ENCODE data around the gene JPT2. TPM values are rescaled to one million over a fixed set of nuclear protein-coding genes. Genes with fewer than 3 reads are reported as not detected.

Gene JPT2
- total RNA-seq, 6 experiments from 2014 or later, result 71.7 to 92.9 (median 80.8) TPM

DNA sequence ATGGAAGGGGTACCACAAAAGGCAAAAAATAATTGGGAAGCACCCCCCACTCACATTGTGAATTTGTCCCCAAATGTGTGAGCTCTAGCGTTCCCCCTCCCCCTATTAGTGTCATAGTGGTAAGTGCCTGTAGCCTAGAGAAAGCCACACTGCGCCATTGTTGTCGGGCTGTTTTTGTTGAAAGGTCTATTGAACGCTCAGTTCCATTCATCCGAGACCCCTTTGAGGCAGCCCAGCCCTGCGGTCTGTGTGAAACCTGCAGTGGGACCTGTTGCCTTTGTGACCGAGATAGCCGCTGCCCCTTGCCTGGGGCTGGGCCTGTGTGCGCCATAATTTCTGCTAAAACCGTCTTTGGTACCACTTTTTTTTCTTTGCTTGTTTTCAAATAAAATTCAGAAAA, 3.0 kb downstream of the JPT2 start:
- Mint-ChIP-seq H3K4me1 (ENCODE audit: low read depth) (peaks cover 12% of the 10 kb centered on the region), H3K4me3 (no peak overlapping the region), H3K27ac (no peak overlapping the region), H3K27me3 (ENCODE audit: insufficient read depth) (no peaks in the 10 kb centered on the region; the same call in 1 of the 2 replicates), H3K36me3 (ENCODE audit: low read depth) (peaks cover 7% of the 10 kb centered on the region; the same call in 1 of the 2 replicates), H3K9me3 (no peaks in the 10 kb centered on the region)
- DNase-seq, result no peak
- TF ChIP-seq, protein P1, sequence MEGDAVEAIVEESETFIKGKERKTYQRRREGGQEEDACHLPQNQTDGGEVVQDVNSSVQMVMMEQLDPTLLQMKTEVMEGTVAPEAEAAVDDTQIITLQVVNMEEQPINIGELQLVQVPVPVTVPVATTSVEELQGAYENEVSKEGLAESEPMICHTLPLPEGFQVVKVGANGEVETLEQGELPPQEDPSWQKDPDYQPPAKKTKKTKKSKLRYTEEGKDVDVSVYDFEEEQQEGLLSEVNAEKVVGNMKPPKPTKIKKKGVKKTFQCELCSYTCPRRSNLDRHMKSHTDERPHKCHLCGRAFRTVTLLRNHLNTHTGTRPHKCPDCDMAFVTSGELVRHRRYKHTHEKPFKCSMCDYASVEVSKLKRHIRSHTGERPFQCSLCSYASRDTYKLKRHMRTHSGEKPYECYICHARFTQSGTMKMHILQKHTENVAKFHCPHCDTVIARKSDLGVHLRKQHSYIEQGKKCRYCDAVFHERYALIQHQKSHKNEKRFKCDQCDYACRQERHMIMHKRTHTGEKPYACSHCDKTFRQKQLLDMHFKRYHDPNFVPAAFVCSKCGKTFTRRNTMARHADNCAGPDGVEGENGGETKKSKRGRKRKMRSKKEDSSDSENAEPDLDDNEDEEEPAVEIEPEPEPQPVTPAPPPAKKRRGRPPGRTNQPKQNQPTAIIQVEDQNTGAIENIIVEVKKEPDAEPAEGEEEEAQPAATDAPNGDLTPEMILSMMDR (IDR thresholded peaks at IDR 0.05), result no peak

DNA sequence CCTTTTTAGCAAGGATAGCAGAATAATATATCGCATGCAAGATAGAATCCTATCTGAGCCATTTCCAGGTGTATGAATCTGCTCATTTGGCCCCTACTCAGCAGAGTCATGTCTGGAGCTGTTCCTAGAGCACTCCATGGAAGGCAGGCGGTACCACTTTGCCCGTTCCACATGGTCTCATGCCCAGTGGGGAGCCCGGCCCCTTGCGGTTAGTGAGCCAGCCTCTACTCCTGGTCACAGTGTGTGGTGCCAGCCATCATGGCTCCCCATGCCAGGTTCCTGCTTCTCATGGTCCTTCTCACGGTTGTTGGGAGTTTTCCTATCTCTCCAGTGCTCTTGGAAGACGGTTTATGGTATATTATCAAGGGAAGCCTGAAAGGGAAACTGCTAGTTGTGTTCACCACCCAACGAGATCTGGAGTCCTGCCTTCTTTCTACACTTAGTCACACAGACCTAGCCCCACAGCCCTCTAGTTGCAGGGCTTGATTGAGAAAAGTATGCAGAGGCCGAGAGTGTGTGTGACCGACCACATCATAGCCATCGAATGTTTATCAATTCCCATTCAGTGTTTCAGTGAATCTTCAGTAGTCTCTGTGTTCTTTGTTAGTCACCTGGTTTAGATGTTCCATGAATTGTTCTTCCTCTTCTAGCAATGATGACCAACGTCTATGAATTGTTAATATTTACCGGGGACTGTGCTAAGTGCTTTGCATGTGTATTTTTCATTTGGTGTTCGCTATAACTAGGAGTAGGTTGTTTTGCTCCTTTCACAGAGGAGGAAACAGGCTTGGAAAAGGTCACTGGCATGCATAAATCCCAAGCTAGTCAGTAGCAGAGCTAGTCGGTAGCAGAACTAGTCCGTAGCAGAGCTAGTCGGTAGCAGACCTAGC, 9.6 kb downstream of the JPT2 start:
- TF ChIP-seq, protein P1 (IDR thresholded peaks at IDR 0.05), result no peak
- H3K4me1 Mint-ChIP-seq (ENCODE audit: low read depth), result peaks cover 37% of the 10 kb centered on the region
- no peaks in the 10 kb centered on the region for H3K9me3 Mint-ChIP-seq
- DNase-seq, result no peak
- no peaks in the 10 kb centered on the region; the same call in 1 of the 2 replicates for H3K27me3 Mint-ChIP-seq (ENCODE audit: insufficient read depth)
- H3K4me3 Mint-ChIP-seq, result no peak overlapping the region
- no peak overlapping the region for H3K27ac Mint-ChIP-seq
- H3K36me3 Mint-ChIP-seq (ENCODE audit: low read depth), result peaks cover 31% of the 10 kb centered on the region

DNA sequence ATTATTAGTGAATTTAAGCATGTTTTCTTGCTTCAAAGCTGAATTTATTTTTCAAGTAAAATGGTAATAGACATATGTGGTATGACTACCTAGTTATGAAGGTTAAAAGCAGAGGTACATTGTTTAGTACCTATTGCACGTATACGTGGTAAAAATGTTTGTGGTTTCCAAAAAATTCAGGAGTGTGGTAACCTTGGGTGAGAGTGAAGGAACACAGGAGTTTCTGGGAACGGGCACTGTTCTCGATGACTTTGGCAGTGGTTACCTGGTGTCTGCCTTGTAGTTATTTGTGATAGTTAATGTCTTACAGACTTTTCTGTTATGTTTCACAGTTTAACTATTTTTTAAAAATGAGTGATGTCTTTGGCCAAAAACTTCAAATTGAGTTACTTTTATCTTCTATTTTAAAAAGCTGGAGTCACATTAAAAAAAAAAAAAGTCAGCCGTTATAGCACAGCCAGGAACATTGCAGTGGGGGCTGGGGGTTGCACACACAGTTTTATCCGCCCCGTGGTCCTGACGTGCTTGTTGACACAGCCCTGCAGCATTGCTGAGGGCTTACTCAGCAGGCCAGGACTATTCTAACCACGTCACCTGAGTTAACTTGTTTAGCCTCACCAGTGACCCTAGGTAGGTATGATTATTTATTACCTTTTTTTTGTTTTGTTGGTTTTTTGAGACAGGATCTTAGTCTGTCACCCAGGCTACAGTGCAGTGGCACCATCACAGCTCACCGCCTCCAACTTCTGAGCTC, 10.9 kb downstream of the JPT2 start:
- H3K9me3 Mint-ChIP-seq, result no peaks in the 10 kb centered on the region
- peaks cover 36% of the 10 kb centered on the region for H3K36me3 Mint-ChIP-seq (ENCODE audit: low read depth)
- H3K4me1 Mint-ChIP-seq (ENCODE audit: low read depth), result peaks cover 38% of the 10 kb centered on the region
- no peak overlapping the region for H3K4me3 Mint-ChIP-seq
- H3K27ac Mint-ChIP-seq, result no peak overlapping the region; the same call in 1 of the 2 replicates
- H3K27me3 Mint-ChIP-seq (ENCODE audit: insufficient read depth), result no peaks in the 10 kb centered on the region; the same call in none of the 2 replicates
- TF ChIP-seq, protein P1 (IDR thresholded peaks at IDR 0.05), result no peak
- no peak for DNase-seq

DNA sequence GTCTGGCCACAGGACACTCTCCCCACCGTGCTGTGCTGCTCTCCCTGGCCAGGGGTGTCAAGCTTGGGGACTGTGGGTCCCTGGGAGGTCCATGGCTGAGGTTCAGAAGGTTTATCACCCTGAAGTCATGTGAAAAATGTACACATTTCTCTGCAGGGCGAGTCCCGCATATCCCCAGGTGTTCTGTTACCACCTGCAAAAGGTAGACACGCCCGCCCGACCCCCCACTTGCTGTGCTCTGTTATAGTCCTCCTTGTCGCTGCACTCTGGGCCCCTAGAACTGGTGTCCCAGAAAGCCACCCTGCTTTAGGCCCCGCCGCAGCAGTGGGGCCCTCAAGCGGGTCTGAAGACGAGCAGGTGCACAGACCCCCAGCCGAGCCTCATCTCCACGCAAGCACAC, 11.8 kb downstream of the JPT2 start:
- no peaks in the 10 kb centered on the region for H3K9me3 Mint-ChIP-seq
- H3K27ac Mint-ChIP-seq, result 0 out of 2 replicates have a peak overlapping the region, but pooled peaks have one; percentile 51
- peaks cover 38% of the 10 kb centered on the region for H3K4me1 Mint-ChIP-seq (ENCODE audit: low read depth)
- no peak for DNase-seq
- H3K27me3 Mint-ChIP-seq (ENCODE audit: insufficient read depth), result no peaks in the 10 kb centered on the region; the same call in none of the 2 replicates
- TF ChIP-seq, protein P1 (IDR thresholded peaks at IDR 0.05), result no peak
- H3K36me3 Mint-ChIP-seq (ENCODE audit: low read depth), result peaks cover 45% of the 10 kb centered on the region
- H3K4me3 Mint-ChIP-seq, result no peak overlapping the region

DNA sequence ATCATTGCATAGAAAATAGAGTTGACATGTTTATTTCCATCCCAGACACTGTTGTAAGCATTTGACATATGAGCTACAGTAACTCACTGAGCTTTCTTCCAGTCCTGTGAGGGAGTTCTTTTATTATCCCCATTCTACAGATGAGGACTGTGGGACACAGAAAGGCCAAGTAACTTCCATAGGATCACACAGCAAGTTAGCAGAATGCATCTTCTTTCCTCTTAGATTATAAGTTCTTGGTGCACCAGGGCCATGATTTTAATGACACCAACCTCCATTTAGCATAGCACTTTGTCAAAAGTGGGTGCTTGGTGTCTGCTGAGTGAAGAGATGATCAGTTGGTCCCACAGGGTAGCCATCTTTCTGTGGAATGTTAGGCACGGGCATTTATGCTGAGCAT, 12.7 kb downstream of the JPT2 start:
- Mint-ChIP-seq H3K9me3 (no peaks in the 10 kb centered on the region), H3K4me1 (ENCODE audit: low read depth) (peaks cover 38% of the 10 kb centered on the region), H3K27me3 (ENCODE audit: insufficient read depth) (no peaks in the 10 kb centered on the region; the same call in none of the 2 replicates), H3K27ac (peak overlapping the region; percentile 70), H3K4me3 (no peak overlapping the region), H3K36me3 (ENCODE audit: low read depth) (peaks cover 45% of the 10 kb centered on the region)
- DNase-seq, result no peak
- TF ChIP-seq, protein P1 (IDR thresholded peaks at IDR 0.05), result no peak
